T-helper 2 cell treated with Interferon-gamma antibody and Interleukin-4, amounts not matched to agents 5 μg/mL and 100 μg/mL, for 36 hours (primary cell): ENCODE measurements around the gene SEMA4F.
A peak's percentile ranks its signal among the peaks of the same experiment; 100 is the strongest.
"Not testable (repeated sequence)": the region's sequence is repeated elsewhere in the genome, so short reads cannot be mapped to it uniquely, and the experiment has no call there.

ENCODE experiments used
- DNase-seq: peaks from one replicate; pipeline ENCODE4 v3.0.0; 2021; ENCODE audit warnings: low spot score
- H3K27ac Mint-ChIP-seq: one replicate; pipeline ENCODE4 v1.8.0; 2021; ENCODE audit warnings: mild to moderate bottlenecking, mixed read lengths
- H3K27me3 Mint-ChIP-seq: one replicate; pipeline ENCODE4 v1.8.0; 2021; ENCODE audit warnings: low read depth, mixed read lengths
- H3K36me3 Mint-ChIP-seq: one replicate; pipeline ENCODE4 v1.8.0; 2021; ENCODE audit warnings: low read depth, mixed read lengths
- H3K4me1 Mint-ChIP-seq: one replicate; pipeline ENCODE4 v1.8.0; 2021; ENCODE audit warnings: low read depth, mixed read lengths
- H3K4me3 Mint-ChIP-seq: one replicate; pipeline ENCODE4 v1.8.0; 2022; ENCODE audit warnings: mild to moderate bottlenecking, moderate library complexity, mixed read lengths
- H3K9me3 Mint-ChIP-seq: one replicate; pipeline ENCODE4 v1.8.0; 2021; ENCODE audit warnings: mixed read lengths

The SEMA4F gene, protein sequence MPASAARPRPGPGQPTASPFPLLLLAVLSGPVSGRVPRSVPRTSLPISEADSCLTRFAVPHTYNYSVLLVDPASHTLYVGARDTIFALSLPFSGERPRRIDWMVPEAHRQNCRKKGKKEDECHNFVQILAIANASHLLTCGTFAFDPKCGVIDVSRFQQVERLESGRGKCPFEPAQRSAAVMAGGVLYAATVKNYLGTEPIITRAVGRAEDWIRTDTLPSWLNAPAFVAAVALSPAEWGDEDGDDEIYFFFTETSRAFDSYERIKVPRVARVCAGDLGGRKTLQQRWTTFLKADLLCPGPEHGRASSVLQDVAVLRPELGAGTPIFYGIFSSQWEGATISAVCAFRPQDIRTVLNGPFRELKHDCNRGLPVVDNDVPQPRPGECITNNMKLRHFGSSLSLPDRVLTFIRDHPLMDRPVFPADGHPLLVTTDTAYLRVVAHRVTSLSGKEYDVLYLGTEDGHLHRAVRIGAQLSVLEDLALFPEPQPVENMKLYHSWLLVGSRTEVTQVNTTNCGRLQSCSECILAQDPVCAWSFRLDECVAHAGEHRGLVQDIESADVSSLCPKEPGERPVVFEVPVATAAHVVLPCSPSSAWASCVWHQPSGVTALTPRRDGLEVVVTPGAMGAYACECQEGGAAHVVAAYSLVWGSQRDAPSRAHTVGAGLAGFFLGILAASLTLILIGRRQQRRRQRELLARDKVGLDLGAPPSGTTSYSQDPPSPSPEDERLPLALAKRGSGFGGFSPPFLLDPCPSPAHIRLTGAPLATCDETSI

DNA sequence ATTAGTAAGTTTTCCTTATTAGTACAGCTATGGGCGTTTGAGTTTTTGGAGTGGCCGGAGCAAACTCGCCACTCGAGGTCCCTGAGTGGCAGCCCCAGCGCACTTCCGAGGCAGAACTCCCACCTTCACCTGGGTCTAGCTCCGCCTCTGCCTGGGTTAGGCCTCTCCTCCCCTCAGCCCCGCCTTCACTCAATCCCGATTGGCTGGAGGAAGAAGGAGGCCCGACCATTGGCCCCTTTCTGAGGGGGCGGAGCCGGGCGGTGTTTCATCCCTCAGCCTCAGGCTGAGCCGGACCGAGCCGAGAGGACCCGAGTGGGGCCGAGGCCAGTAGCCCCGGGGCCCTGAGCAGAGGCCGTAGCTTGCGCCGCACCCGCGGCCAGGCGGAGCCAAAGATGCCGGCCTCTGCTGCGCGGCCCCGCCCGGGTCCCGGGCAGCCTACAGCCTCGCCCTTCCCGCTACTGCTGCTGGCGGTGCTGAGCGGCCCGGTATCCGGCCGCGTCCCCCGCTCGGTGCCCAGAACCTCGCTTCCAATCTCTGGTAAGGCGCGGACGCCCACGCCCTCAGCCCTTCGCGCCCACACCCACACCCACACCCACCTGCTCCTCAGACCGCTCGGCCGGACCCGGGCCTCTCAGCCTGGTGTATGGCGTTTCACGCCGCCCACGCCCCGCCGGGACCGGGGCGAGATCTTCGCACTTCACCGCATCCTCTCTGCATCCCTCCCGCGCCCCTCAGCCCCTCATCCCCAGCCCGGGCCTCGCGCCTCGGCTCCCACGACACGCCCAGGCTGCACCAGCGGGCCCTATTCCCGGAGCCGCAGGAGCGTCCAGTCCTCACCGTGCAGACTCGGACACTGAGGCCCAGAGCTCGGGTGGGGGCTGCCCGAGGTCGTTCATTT, at the start of gene SEMA4F:
TSS of gene SEMA4F (plus strand) at position 263 of the 898 bp plus-strand sequence. CDS start at position 393, 130 bp downstream.
- peak; percentile 94 for DNase-seq
- peak within 1 kb of the TSS; percentile 7 for H3K27ac Mint-ChIP-seq
- H3K27me3 Mint-ChIP-seq: peaks cover 21% of the 10 kb centered on the region
- H3K4me3 Mint-ChIP-seq: peak within 1 kb of the TSS; percentile 74
- no peaks in the 10 kb centered on the region for H3K9me3 Mint-ChIP-seq
- peaks cover 13% of the 10 kb centered on the region for H3K4me1 Mint-ChIP-seq
- H3K36me3 Mint-ChIP-seq: no peaks in the 10 kb centered on the region

DNA sequence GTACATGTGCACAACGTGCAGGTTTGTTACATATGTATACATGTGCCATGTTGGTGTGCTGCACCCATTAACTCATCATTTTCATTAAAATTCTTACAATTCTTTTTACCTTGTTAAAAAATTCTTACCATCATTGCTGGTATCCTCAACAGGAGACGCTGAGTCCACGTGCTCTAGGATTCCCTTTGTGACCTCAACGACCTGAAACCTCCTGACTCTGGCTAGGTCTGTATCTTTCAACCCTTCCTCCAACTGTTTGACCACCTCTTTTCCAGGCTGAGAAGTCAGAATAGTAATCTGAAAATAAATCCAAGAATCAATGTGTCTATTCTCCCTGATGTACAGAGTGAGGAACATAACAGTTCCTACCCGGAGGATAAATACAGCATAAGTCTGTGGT, 47.1 kb upstream of the SEMA4F start:
- Mint-ChIP-seq H3K9me3 (no peaks in the 10 kb centered on the region), H3K27me3 (peaks cover 45% of the 10 kb centered on the region), H3K27ac (no peak overlapping the region), H3K4me1 (peaks cover 12% of the 10 kb centered on the region), H3K36me3 (no peaks in the 10 kb centered on the region), H3K4me3 (no peak overlapping the region)
- DNase-seq: no peak

DNA sequence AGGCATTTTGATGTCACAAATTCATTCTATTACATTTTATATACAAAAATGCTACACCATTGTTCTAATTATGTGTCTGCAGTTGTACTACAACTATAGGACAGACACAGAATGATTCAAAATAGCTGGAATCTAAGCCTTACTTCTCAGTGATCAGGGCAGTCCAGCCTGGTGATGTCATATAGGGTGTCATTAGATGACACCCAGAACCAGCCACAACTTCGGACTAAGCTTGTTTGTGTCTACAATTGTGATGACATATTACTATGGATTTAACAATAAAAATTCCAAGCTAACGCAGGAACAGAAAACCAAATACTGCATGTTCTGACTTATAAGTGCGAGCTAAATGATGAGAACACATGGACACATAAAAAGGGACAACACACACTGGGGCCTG, 36.9 kb upstream of the SEMA4F start:
- Mint-ChIP-seq H3K4me3 (no peak overlapping the region), H3K27me3 (peaks cover 32% of the 10 kb centered on the region), H3K9me3 (no peaks in the 10 kb centered on the region), H3K4me1 (peaks cover 8% of the 10 kb centered on the region), H3K27ac (no peak overlapping the region), H3K36me3 (no peaks in the 10 kb centered on the region)
- no peak for DNase-seq

DNA sequence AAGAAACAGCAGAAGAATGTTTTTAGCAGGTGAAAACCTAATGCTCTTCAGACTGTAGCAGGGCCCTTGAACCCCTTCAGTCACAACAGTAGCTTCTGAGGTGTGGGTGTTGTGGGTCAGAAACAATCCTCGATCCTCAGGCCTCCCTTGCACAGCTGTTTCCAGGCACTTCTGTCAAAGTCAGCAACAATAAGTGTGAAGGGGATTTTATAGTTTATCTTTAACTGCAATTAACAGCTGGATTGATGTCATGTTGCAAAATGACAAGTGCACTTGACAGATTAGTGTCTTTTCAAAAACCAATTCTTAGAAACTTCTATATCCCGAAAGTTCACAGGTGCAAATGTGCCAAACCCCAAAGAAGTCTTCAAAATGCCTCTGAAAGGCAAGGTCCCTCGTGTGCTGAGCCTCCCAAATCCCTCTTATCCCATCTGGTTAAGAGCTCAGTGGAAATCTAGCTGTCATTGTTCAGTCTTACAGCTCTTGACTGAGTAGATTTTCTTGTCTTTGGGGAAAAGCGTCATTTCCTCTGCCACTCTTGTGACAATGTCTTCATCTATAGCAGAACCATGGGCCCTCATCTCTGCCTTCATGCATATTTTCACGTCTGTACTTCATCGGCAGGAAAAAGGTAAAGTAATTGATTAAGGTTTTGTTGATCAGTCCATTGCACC, 35.5 kb upstream of the SEMA4F start:
- DNase-seq: no peak
- Mint-ChIP-seq H3K4me1 (peaks cover 8% of the 10 kb centered on the region), H3K9me3 (no peaks in the 10 kb centered on the region), H3K36me3 (no peaks in the 10 kb centered on the region), H3K4me3 (no peak overlapping the region), H3K27me3 (peaks cover 22% of the 10 kb centered on the region), H3K27ac (no peak overlapping the region)

DNA sequence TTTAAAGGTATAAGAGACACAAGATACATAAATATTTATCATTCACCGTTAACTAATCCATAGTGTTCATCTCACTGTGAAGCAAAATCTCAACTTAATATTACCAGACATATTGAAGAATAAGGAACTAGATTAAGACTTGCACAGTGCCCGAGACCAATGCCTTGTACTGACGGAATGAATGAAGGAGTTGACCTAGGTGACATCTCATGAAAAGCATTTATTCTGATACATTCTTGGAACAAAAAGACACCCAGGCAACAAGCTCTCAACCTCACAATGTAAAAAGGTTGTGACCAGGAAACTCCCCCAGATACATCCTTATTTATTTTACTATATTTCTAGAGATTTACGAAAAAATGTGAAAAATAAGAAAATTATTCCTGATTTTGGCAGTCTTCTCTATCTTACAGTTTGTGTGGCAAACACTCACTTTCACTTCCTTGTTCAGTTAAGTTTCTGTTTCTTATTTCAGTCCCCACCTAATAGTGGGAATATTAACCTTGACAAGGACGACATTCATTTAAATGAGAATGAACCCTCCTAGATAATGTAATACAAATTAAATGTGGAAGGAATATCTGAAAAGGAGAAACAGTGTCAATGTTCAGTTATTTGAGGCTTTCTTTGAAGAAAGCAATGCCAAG, 34.3 kb upstream of the SEMA4F start:
- Mint-ChIP-seq H3K27me3 (peaks cover 11% of the 10 kb centered on the region), H3K4me3 (no peak overlapping the region), H3K4me1 (peaks cover 8% of the 10 kb centered on the region), H3K27ac (no peak overlapping the region), H3K36me3 (no peaks in the 10 kb centered on the region), H3K9me3 (no peaks in the 10 kb centered on the region)
- no peak for DNase-seq

DNA sequence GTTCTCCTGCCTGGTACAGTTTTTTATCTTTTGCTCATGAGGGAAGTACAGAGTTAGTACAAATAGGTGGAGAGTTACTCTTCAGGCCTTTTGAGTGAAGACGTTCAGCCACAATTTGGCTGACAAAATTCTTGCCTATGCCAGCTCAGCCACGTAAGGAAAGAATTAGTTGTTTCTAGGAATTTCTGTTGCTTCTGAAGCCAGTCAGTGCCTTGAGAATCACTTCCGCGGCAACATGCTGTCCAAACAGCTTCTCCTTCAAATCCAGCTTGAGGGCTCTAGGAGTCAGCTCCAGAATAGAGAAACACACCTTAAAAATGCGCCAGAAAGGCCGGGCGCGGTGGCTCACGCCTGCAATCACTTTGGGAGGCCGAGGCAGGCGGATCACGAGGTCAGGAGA, 33.4 kb upstream of the SEMA4F start:
- Mint-ChIP-seq H3K9me3 (no peaks in the 10 kb centered on the region), H3K4me3 (no peak overlapping the region), H3K36me3 (no peaks in the 10 kb centered on the region), H3K27me3 (peaks cover 6% of the 10 kb centered on the region), H3K27ac (no peak overlapping the region), H3K4me1 (peaks cover 8% of the 10 kb centered on the region)
- no peak for DNase-seq

DNA sequence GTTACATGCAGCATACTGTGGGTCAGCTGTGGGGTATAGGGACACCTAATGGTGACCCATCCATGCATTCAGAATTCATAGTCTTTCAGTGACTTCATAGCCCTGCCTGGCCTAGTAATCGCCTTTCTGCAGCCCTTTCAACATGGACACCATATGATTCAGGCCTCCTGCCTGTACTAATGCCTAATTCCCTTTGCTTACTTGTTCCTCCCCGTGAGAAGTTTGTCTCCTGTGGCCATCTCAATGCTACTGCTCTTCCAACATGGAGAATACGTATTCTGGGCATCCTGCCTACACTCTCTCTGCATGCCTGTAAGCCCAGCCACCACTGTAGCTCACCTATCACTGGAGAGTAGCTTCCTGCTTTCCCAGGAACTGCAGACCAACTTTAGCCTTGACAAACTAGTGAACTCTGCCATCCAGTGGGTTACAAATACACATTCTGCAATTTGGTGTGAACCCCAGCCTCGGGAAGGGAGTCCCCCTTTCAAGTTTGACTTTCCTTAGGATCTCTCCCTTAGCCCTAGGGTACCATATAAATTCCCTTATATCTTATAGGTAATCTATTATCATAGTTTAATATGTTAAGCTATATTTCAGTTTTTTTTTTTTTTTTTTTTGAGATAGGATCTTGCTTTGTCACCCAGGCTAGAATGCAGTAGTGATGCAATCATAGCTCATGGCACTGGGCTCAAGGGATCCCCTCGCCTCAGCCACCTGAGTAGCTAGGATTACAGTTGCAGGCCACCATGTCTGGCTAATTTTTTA, 28.2 kb upstream of the SEMA4F start:
- Mint-ChIP-seq H3K36me3 (no peaks in the 10 kb centered on the region), H3K9me3 (no peaks in the 10 kb centered on the region), H3K4me3 (no peak overlapping the region), H3K4me1 (no peaks in the 10 kb centered on the region), H3K27me3 (peaks cover 15% of the 10 kb centered on the region), H3K27ac (no peak overlapping the region)
- DNase-seq: no peak

DNA sequence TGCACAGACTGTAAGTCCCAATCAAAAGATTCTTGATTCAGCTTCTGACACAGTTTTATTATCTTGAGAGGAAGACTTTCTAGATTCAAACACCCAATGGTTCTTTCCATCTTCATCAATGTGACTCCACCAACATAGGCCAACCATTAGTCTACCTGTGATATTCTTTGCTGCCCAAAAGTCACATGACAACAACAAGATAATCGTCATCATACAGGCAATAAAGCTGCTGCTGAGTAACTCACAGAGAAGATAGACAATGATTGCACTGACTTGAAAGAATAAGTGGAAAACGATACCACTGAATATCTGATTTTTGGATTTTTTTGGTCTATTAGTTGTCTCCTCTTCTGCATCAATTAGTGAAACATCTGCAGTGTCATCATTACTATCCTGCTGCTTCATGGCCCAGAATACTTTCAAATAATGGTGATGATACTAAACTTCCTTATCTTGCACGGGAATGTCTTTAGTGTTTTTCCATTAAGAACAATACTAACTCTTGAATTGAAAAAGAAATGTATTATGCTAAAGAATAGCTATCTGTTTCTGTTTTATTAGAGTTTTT, 25.4 kb upstream of the SEMA4F start:
- Mint-ChIP-seq H3K27me3 (peaks cover 22% of the 10 kb centered on the region), H3K4me1 (no peaks in the 10 kb centered on the region), H3K9me3 (no peaks in the 10 kb centered on the region), H3K27ac (no peak overlapping the region), H3K36me3 (no peaks in the 10 kb centered on the region), H3K4me3 (no peak overlapping the region)
- DNase-seq: no peak

DNA sequence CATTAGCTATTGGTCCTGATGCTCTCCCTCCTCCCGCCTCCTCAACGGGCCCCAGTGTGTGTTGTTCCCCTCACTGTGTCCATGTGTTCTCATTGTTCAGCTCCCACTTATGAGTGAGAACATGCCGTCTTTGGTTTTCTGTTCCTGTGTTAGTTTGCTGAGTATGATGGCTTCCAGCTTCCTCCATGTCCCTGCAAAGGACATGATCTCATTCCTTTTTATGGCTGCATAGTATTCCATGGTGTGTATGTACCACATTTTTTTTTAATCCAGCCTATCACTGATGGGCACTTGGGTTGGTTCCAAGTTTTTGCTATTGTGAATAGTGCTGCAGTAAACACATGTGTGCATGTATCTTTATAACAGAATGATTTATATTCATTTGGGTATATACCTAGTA, 23.6 kb upstream of the SEMA4F start:
- H3K9me3 Mint-ChIP-seq, DNase-seq, H3K4me3 Mint-ChIP-seq, H3K4me1 Mint-ChIP-seq, H3K36me3 Mint-ChIP-seq, H3K27ac Mint-ChIP-seq: not testable (repeated sequence)
- H3K27me3 Mint-ChIP-seq: peaks cover 32% of the 10 kb centered on the region

DNA sequence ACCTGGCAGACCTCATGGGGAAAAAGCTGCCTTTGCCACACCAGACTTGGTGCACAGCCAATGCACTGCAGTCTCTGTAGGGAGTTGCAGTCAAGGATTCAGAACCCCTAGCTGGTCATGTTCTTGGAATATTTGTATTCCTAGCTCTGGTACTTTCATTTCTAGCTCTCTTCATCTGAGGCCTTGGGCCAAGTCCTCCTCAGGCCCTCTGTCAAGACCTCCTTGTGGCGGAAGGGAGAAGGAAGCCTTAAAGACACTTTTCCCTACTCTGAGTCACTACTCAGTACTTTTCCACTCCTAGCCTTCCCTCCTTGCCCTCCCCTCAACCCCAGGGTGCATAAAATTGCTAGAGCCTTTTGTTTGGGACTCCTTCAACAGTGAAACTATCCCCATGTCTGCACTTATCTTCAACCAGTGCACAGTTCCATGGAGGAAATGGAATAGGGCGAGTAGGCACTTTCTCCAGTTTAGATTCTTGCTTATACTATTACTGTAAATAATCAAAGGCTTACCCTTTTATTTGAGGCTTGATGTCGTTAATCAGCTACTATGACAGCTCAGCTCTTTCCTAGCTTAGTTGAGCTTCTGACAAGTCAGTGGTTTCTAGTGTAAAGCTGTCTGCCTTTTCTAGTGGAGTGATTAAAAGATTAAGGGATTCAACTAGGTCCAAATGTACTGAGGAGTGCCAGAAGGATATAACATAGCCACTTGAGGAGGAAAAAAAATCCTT, 21.7 kb upstream of the SEMA4F start:
- Mint-ChIP-seq H3K4me3 (no peak overlapping the region), H3K27ac (no peak overlapping the region), H3K36me3 (no peaks in the 10 kb centered on the region), H3K4me1 (no peaks in the 10 kb centered on the region), H3K27me3 (peaks cover 49% of the 10 kb centered on the region), H3K9me3 (no peaks in the 10 kb centered on the region)
- DNase-seq: no peak

DNA sequence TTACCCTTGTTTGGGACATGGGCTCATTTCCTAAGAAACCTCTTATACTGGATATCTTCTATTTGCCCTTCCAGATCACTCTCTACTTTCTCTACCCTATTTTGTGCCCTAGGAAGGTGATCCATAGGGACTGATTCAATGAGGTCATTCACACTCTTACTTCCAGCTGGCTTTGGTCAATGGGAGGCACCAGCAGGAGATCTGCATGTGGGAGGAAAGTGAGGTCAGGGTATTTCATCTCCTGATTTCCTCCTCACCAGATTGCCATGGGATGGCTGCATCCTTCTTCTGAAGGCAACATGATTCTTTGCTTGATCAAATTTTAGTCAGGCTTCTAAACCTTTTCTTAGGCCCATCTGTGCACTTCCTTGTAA, 21.1 kb upstream of the SEMA4F start:
- no peak overlapping the region for H3K4me3 Mint-ChIP-seq
- H3K36me3 Mint-ChIP-seq: no peaks in the 10 kb centered on the region
- peaks cover 54% of the 10 kb centered on the region for H3K27me3 Mint-ChIP-seq
- no peaks in the 10 kb centered on the region for H3K4me1 Mint-ChIP-seq
- no peaks in the 10 kb centered on the region for H3K9me3 Mint-ChIP-seq
- H3K27ac Mint-ChIP-seq: no peak overlapping the region
- no peak for DNase-seq

DNA sequence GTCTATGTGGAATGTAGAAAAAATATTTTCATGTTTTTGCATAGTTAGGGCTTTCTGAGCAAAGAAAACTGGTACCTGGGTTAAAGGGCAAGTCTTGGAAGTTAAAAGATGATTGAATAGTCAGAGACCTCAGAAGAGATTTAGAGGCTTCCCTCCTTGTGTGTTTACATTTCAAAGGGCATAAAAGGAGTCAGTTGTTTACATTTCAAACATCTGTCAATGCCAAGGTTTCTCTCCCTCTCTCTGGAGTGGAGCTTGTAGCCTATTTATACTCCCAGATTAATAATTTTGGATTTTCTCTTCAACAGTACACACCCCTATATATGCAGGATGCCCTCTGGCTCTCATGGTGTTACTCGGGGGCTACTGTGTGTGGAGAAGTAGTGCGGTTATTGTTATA, 14.5 kb upstream of the SEMA4F start:
- DNase-seq: no peak
- Mint-ChIP-seq H3K27ac (no peak overlapping the region), H3K9me3 (no peaks in the 10 kb centered on the region), H3K27me3 (peaks cover 50% of the 10 kb centered on the region), H3K4me3 (no peak overlapping the region), H3K4me1 (no peaks in the 10 kb centered on the region), H3K36me3 (no peaks in the 10 kb centered on the region)
